HepG2 (cell line): Measurements from ENCODE around the gene STX2. TPM values are rescaled to one million over a fixed set of nuclear protein-coding genes. Genes with fewer than 3 reads are reported as not detected.
A peak's percentile ranks its signal among the peaks of the same experiment; 100 is the strongest.

Source experiments
- ATAC-seq: fragments of 200-7000 bp; cut with Tn5 transposase; 3 replicates; pipeline ENCODE4 v1.9.1; 2020; ENCODE audit warnings: mild to moderate bottlenecking, moderate library complexity
- BruUV-seq: library from RNA; stranded (reverse); fragments of 400-500 nt; replicated peaks from 2 replicates; lab custom pipeline; 2021; lab: Mats Ljungman, UMichigan
- CTCF ChIA-PET: fragments of 300-600 bp; formaldehyde crosslinking; extraction: SDS; loops from one replicate; lab custom pipeline; 2021; ENCODE audit warnings: low total read pairs, inconsistent platforms, low intra/inter-chr PET ratio; lab: Yijun Ruan, JAX
- POLR2A ChIA-PET: fragments of 350-600 bp; sonication (Branson Sonifier 250); formaldehyde crosslinking; loops from one replicate; lab custom pipeline; 2020; ENCODE audit warnings: antibody characterized with exemption, inconsistent platforms; lab: Yijun Ruan, JAX
- DNase-seq: peaks from one replicate; pipeline ENCODE4 v3.0.0-alpha.2; 2015; ENCODE audit warnings: low spot score
- FAIRE-seq: peaks from 3 replicates; lab custom pipeline; 2011; peaks lifted over from hg19 to GRCh38; lab: Jason Lieb, UNC
- H2AFZ ChIP-seq: one replicate; pipeline ENCODE4 v1.6.1; 2011; ENCODE audit warnings: low read length, inconsistent platforms
- H3K27ac ChIP-seq: fragments of 300-600 bp; 3 replicates; pipeline ENCODE4 v1.8.0; 2011; ENCODE audit warnings: mixed run types, mild to moderate bottlenecking, mixed read lengths, low read length, inconsistent platforms; ENCODE audit not compliant: insufficient read depth; ENCODE audit errors: extremely low read length
- H3K27me3 ChIP-seq, 2 experiments: fragments of 200-600 bp in 1 of 2; 2 replicates in 1 of 2; 3 replicates in 1 of 2; pipeline versions ENCODE4 v1.6.0 to v1.8.0; 2011; ENCODE audit warnings: low read length in 2 of 2, mild to moderate bottlenecking in 2 of 2, moderate library complexity in 2 of 2, inconsistent platforms in 1 of 2; ENCODE audit not compliant: insufficient read depth in 2 of 2, control insufficient read depth in 1 of 2
- H3K36me3 ChIP-seq, 2 experiments: fragments of 200-600 bp in 1 of 2; replicated peaks in 1 of 2; 2 replicates in 1 of 2; 3 replicates in 1 of 2; pipeline versions ENCODE4 v1.5.1 to v1.8.0; 2011; ENCODE audit warnings: low read length in 2 of 2, inconsistent platforms in 1 of 2; ENCODE audit not compliant: insufficient read depth in 2 of 2, control insufficient read depth in 1 of 2
- H3K4me1 ChIP-seq: 2 replicates; pipeline ENCODE4 v1.5.1; 2012; ENCODE audit warnings: low read length, inconsistent platforms; ENCODE audit not compliant: insufficient read depth
- H3K4me2 ChIP-seq: 2 replicates; pipeline ENCODE4 v1.6.0; 2011; ENCODE audit warnings: low read depth, low read length, inconsistent platforms
- H3K4me3 ChIP-seq, 3 experiments: fragments of 200-600 bp in 1 of 3; sonication (generic), shearing (Covaris generic) in 1 of 3; replicated peaks in 1 of 3; 2 replicates each; pipeline ENCODE4 v1.5.1; 2011 to 2016; ENCODE audit warnings: low read length in 3 of 3, inconsistent platforms in 2 of 3, low read depth in 2 of 3, mild to moderate bottlenecking in 2 of 3, control low read depth in 1 of 3, mixed read lengths in 1 of 3; ENCODE audit not compliant: insufficient read depth in 1 of 3
- H3K79me2 ChIP-seq: one replicate; pipeline ENCODE4 v1.6.1; 2011; ENCODE audit warnings: low read length, inconsistent platforms; ENCODE audit not compliant: insufficient read depth
- H3K9ac ChIP-seq: 2 replicates; pipeline ENCODE4 v1.6.0; 2011; ENCODE audit warnings: mild to moderate bottlenecking, low read depth, low read length, inconsistent platforms; ENCODE audit not compliant: insufficient read depth
- H3K9me3 ChIP-seq: 2 replicates; pipeline ENCODE4 v1.5.1; 2012; ENCODE audit warnings: mild to moderate bottlenecking, low read length
- H4K20me1 ChIP-seq: 2 replicates; pipeline ENCODE4 v1.6.0; 2011; ENCODE audit warnings: inconsistent platforms, mild to moderate bottlenecking, low read length, moderate library complexity; ENCODE audit not compliant: insufficient read depth
- ARNT2 ChIP-seq: sonication (generic); formaldehyde crosslinking; IDR thresholded peaks from 2 replicates; pipeline ENCODE4 v1.8.0; 2022; ENCODE audit warnings: mild to moderate bottlenecking, low read depth, missing genetic modification reagents, moderate library complexity
- CAMTA2 ChIP-seq: sonication (generic); formaldehyde crosslinking; IDR thresholded peaks from 2 replicates; pipeline ENCODE4 v1.4.0; 2020; ENCODE audit warnings: mild to moderate bottlenecking, missing genetic modification reagents, borderline replicate concordance
- CREB1 ChIP-seq, 2 experiments: fragments of 450-650 bp in 1 of 2; IDR thresholded peaks; 2 replicates each; pipeline ENCODE4 v1.6.1; 2016 to 2017; ENCODE audit warnings: control low read depth in 1 of 2, mild to moderate bottlenecking in 1 of 2, missing compliant biosample characterization in 1 of 2, missing genetic modification characterization in 1 of 2
- EP300 ChIP-seq, 3 experiments: sonication (generic) in 1 of 3; formaldehyde crosslinking in 1 of 3; IDR thresholded peaks; 2 replicates each; pipeline versions ENCODE4 v1.5.1 to v1.6.1; 2011 to 2020; ENCODE audit warnings: low read depth in 2 of 3, low read length in 2 of 3, borderline replicate concordance in 1 of 3, improper control_type of control experiment in 1 of 3, mild to moderate bottlenecking in 1 of 3, missing genetic modification reagents in 1 of 3, moderate library complexity in 1 of 3
- ESRRA ChIP-seq: sonication (generic); formaldehyde crosslinking; IDR thresholded peaks from 2 replicates; pipeline ENCODE4 v1.5.1; 2020; ENCODE audit warnings: mild to moderate bottlenecking, low read depth, missing genetic modification reagents
- MBD4 ChIP-seq: IDR thresholded peaks from 2 replicates; pipeline ENCODE4 v1.6.1; 2012; ENCODE audit warnings: low read length, inconsistent platforms, borderline replicate concordance
- MXD4 ChIP-seq: IDR thresholded peaks from 2 replicates; pipeline ENCODE4 v1.6.1; 2016; ENCODE audit warnings: mild to moderate bottlenecking, missing biosample characterization, missing genetic modification reagents
- NFYB ChIP-seq: sonication (generic); formaldehyde crosslinking; IDR thresholded peaks from 2 replicates; pipeline ENCODE4 v1.4.0; 2020; ENCODE audit warnings: missing genetic modification reagents
- PAF1 ChIP-seq: IDR thresholded peaks from 2 replicates; pipeline ENCODE4 v1.6.1; 2016; ENCODE audit warnings: missing genetic modification reagents, missing compliant biosample characterization
- POLR2G ChIP-seq: fragments of 200-400 bp; formaldehyde crosslinking; IDR thresholded peaks from 2 replicates; pipeline ENCODE4 v1.6.1; 2018; ENCODE audit warnings: mild to moderate bottlenecking, low read depth, low read length, moderate library complexity
- SRY ChIP-seq: sonication (generic); formaldehyde crosslinking; IDR thresholded peaks from 2 replicates; pipeline ENCODE4 v1.8.0; 2022; ENCODE audit warnings: mild to moderate bottlenecking, missing genetic modification reagents
- THYN1 ChIP-seq: sonication (generic); formaldehyde crosslinking; IDR thresholded peaks from 2 replicates; pipeline ENCODE4 v1.8.1; 2023; ENCODE audit warnings: low read depth, mild to moderate bottlenecking, moderate library complexity, missing genetic modification reagents, borderline replicate concordance
- TMF1 ChIP-seq: sonication (generic); formaldehyde crosslinking; IDR thresholded peaks from 2 replicates; pipeline ENCODE4 v1.8.1; 2022; ENCODE audit warnings: low read depth, missing genetic modification reagents
- TP53 ChIP-seq: sonication (generic); formaldehyde crosslinking; conservative IDR thresholded peaks from 2 replicates; pipeline ENCODE4 v1.4.0; 2020; ENCODE audit warnings: missing genetic modification reagents
- ZFY ChIP-seq: sonication (generic); formaldehyde crosslinking; IDR thresholded peaks from 2 replicates; pipeline ENCODE4 v1.4.0; 2020; ENCODE audit warnings: missing genetic modification reagents
- ZNF256 ChIP-seq: sonication (generic); formaldehyde crosslinking; conservative IDR thresholded peaks from 2 replicates; pipeline ENCODE4 v1.4.0; 2020; ENCODE audit warnings: missing genetic modification reagents
- ZNF333 ChIP-seq: sonication (generic); formaldehyde crosslinking; IDR thresholded peaks from 2 replicates; pipeline ENCODE4 v1.4.0; 2020; ENCODE audit warnings: mild to moderate bottlenecking, missing genetic modification reagents, borderline replicate concordance
- ZNF350 ChIP-seq: sonication (generic); formaldehyde crosslinking; IDR thresholded peaks from 2 replicates; pipeline ENCODE4 v1.4.0; 2020; ENCODE audit warnings: mild to moderate bottlenecking, low read depth, missing genetic modification reagents, borderline replicate concordance
- ZNF501 ChIP-seq: sonication (generic); formaldehyde crosslinking; IDR thresholded peaks from 2 replicates; pipeline ENCODE4 v1.5.1; 2020; ENCODE audit warnings: mild to moderate bottlenecking, moderate library complexity, missing genetic modification reagents
- ZNF546 ChIP-seq: sonication (generic); formaldehyde crosslinking; conservative IDR thresholded peaks from 2 replicates; pipeline ENCODE4 v1.8.1; 2023; ENCODE audit warnings: mild to moderate bottlenecking, missing genetic modification reagents
- ZNF777 ChIP-seq: sonication (generic); formaldehyde crosslinking; IDR thresholded peaks from 2 replicates; pipeline ENCODE4 v1.4.0; 2020; ENCODE audit warnings: missing genetic modification reagents
- ZNF841 ChIP-seq: sonication (generic); formaldehyde crosslinking; IDR thresholded peaks from 2 replicates; pipeline ENCODE4 v1.8.1; 2023; ENCODE audit warnings: missing genetic modification reagents, borderline replicate concordance
- WGBS: methylation state at CpG from one replicate; pipeline ENCODE4 v1.1.6; 2017; ENCODE audit warnings: low lambda C conversion rate; 5-methylcytosine and 5-hydroxymethylcytosine counted together
- in situ Hi-C: cut with HindIII; loops from 2 replicates; pipeline ENCODE4 v1.10.0; 2017; ENCODE audit warnings: low pct_unique_long_range_greater_than_20kb; ENCODE audit not compliant: extremely low pct_ligation_motif_present
- intact Hi-C: fragments of 100-400 bp; cut with micrococcal nuclease; formaldehyde crosslinking; loops from one replicate; pipeline ENCODE4 v1.10.0; 2022; ENCODE audit not compliant: unreplicated experiment
- polyA plus RNA-seq, 8 experiments: library from polyadenylated mRNA; depleted of rRNA in 3 of 8; stranded (reverse) in 7 of 8; unstranded in 1 of 8; fragments of >200 nt; fragmentation: Illumina TruSeq in 4 of 8; extraction: Trizol in 4 of 8; gene quantifications; 2 replicates each; pipeline versions ENCODE4 v1.2.1 to v1.2.3, GENCODE V29; 2011 to 2016; ENCODE audit warnings: low read depth in 4 of 8, missing spikeins in 1 of 8, mixed read lengths in 1 of 8; ENCODE audit not compliant: insufficient read depth in 1 of 8
- total RNA-seq, 5 experiments: library from RNA; depleted of rRNA; stranded (reverse); fragments of >200 nt; fragmentation: Illumina TruSeq; extraction: Trizol; gene quantifications; 2 replicates each; pipeline ENCODE4 v1.2.3, GENCODE V29; 2016; ENCODE audit warnings: low read depth in 1 of 5
- TF ChIP-seq, protein P1 (sequence below): sonication (generic); formaldehyde crosslinking; IDR thresholded peaks from 2 replicates; pipeline ENCODE4 v1.4.0; 2020; ENCODE audit warnings: missing genetic modification reagents

Gene STX2
- total and polyA plus RNA-seq, 2 of the 13 experiments (the other 11 are each of a cell fraction or from before 2014, with no cell fraction given): 13.4 to 25.1 TPM

DNA sequence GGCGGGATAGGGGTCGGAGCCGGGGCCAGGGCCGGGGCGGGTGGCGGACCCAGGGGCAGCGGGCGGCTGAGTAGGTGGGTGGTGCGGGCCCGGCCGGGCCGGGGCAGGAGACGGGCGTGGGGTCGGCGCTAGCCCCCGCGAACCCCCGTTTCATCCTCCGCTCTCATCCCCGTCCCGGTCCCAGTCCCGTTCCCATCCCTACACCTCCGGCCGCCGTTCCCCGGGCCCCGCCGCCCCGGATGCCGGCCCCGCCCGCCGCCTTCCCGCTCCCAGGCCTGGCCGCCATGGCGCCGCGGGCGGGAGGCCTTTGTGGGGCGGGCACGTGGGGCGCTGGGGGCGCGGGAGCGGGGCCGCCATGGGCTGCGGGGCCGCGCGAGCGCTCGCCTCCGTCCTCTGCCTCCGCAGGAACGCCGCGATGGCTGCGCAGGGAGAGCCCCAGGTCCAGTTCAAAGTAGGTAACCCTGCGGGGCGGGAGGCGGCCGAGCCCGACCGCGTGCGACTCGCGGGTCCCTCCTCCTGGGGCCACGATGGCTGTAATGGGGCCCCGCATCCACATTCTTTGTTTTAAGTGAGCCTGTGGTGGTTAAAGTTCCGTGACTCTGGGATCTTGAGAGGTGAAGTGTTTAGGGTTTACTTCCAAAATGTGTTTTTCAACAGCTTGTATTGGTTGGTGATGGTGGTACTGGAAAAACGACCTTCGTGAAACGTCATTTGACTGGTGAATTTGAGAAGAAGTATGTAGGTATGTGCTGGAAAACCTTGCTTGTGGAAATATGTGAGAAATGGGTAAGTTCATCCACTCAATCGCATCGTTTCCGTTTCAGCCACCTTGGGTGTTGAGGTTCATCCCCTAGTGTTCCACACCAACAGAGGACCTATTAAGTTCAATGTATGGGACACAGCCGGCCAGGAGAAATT is 33.4 kb upstream of the STX2 start:
- in situ Hi-C loops (loop anchor here (5.0 kb wide), 1 partner anchor 35 kb away; the partner anchor contains the start of gene STX2), intact Hi-C loops (no loop called here)
- FAIRE-seq: peak; percentile 23
- ChIA-PET POLR2A (no interaction called here), CTCF (no interaction called here)
- DNase-seq: no peak
- WGBS: 0% methylated on average over 17 of the region's 79 CpGs
- Histone ChIP-seq H2AFZ (no peak overlapping the region), H3K4me3 (peak overlapping the region; percentile 76 to 82 (median 78)), H3K4me2 (peak overlapping the region; percentile 91), H3K27me3 (no peaks in the 10 kb centered on the region; a peak in 1 of 5 replicates), H3K27ac (peak overlapping the region; percentile 65), H4K20me1 (peaks cover 28% of the 10 kb centered on the region), H3K36me3 (peaks cover 11 to 46% of the 10 kb centered on the region in 2 experiments), H3K79me2 (peaks cover 22% of the 10 kb centered on the region), H3K4me1 (peaks cover 76% of the 10 kb centered on the region), H3K9ac (peak overlapping the region; percentile 90), H3K9me3 (no peaks in the 10 kb centered on the region)
- ATAC-seq: peak; percentile 3; the same call in 2 of the 3 replicates
- BruUV-seq: no TSS peak
- 0 out of 2 replicates have a peak, but pooled peaks have one; percentile 29 for TF ChIP-seq CREB1 (IDR thresholded peaks at IDR 0.05)
- no peak for TF ChIP-seq CREB1 (CRISPR knock-in tag; IDR thresholded peaks at IDR 0.05)
- no peak for TF ChIP-seq ZNF333 (CRISPR knock-in tag)
- no peak for TF ChIP-seq ESRRA
- TF ChIP-seq CAMTA2: no peak
- 0 out of 2 replicates have a peak, but pooled peaks have one; percentile 14 for TF ChIP-seq ARNT2 (CRISPR knock-in tag)
- TF ChIP-seq, protein P1, sequence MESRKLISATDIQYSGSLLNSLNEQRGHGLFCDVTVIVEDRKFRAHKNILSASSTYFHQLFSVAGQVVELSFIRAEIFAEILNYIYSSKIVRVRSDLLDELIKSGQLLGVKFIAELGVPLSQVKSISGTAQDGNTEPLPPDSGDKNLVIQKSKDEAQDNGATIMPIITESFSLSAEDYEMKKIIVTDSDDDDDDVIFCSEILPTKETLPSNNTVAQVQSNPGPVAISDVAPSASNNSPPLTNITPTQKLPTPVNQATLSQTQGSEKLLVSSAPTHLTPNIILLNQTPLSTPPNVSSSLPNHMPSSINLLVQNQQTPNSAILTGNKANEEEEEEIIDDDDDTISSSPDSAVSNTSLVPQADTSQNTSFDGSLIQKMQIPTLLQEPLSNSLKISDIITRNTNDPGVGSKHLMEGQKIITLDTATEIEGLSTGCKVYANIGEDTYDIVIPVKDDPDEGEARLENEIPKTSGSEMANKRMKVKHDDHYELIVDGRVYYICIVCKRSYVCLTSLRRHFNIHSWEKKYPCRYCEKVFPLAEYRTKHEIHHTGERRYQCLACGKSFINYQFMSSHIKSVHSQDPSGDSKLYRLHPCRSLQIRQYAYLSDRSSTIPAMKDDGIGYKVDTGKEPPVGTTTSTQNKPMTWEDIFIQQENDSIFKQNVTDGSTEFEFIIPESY: no peak
- peak; percentile 27; the same call in 1 of the 2 replicates for TF ChIP-seq SRY (CRISPR knock-in tag)
- no peak for TF ChIP-seq THYN1 (CRISPR knock-in tag)
- no peak for TF ChIP-seq MBD4
- TF ChIP-seq EP300 (IDR thresholded peaks at IDR 0.05; ENCODE audit: low read depth in 2 of 2, low read length in 2 of 2): no peak
- no peak for TF ChIP-seq EP300 (CRISPR knock-in tag; IDR thresholded peaks at IDR 0.05; ENCODE audit: borderline replicate concordance)
- peak; percentile 37; the same call in 1 of the 2 replicates for TF ChIP-seq ZNF350
- TF ChIP-seq ZFY (CRISPR knock-in tag): peak; percentile 55
- TF ChIP-seq PAF1 (CRISPR knock-in tag): no peak
- peak; percentile 34; the same call in 1 of the 2 replicates for TF ChIP-seq POLR2G
- no peak for TF ChIP-seq MXD4 (CRISPR knock-in tag)
- TF ChIP-seq ZNF546 (CRISPR knock-in tag): no peak
- no peak for TF ChIP-seq ZNF777 (CRISPR knock-in tag)
- no peak for TF ChIP-seq TP53 (CRISPR knock-in tag)
- TF ChIP-seq ZNF501: peak; percentile 54; the same call in 1 of the 2 replicates
- TF ChIP-seq NFYB: no peak
- TF ChIP-seq ZNF256 (CRISPR knock-in tag): no peak
- 0 out of 2 replicates have a peak, but pooled peaks have one; percentile 4 for TF ChIP-seq ZNF841 (CRISPR knock-in tag)
- no peak for TF ChIP-seq TMF1 (CRISPR knock-in tag)
